Mammary epithelial cell (primary cell): Measurements from ENCODE around the gene NLGN1.

ENCODE experiments used
- EZH2 ChIP-seq: IDR thresholded peaks from 2 replicates; pipeline ENCODE4 v1.6.1; 2012; ENCODE audit warnings: low read length, inconsistent platforms, borderline replicate concordance
- TF ChIP-seq, protein P1 (sequence below), 2 donors: IDR thresholded peaks in 1 of 2; conservative IDR thresholded peaks in 1 of 2; 2 replicates each; pipeline ENCODE4 v1.5.1; 2011 to 2012; ENCODE audit warnings: inconsistent platforms in 2 of 2, low read length in 2 of 2, mild to moderate bottlenecking in 2 of 2, control low read depth in 1 of 2, low read depth in 1 of 2; ENCODE audit not compliant: insufficient read depth in 1 of 2; ENCODE audit errors: extremely low read depth in 1 of 2

DNA sequence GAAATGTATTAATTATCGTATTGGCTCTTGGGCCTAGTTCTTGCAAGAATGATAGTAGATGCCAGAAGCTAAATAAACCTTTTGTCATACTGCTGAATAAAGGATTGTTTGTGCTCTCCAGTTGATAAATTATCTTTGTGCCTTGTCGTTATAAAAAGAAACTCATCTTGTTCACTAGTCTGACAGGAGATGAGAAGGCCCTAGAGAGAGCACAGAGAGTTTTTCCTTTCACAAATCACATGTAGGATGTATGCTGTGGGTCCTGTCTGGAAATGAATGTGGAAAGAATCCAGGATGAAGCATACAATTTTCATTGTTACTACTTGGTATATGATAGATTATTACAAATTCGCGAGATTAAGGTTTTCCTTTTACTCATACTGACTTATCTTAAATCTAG, 113.0 kb downstream of the NLGN1 start:
- TF ChIP-seq, protein P1, sequence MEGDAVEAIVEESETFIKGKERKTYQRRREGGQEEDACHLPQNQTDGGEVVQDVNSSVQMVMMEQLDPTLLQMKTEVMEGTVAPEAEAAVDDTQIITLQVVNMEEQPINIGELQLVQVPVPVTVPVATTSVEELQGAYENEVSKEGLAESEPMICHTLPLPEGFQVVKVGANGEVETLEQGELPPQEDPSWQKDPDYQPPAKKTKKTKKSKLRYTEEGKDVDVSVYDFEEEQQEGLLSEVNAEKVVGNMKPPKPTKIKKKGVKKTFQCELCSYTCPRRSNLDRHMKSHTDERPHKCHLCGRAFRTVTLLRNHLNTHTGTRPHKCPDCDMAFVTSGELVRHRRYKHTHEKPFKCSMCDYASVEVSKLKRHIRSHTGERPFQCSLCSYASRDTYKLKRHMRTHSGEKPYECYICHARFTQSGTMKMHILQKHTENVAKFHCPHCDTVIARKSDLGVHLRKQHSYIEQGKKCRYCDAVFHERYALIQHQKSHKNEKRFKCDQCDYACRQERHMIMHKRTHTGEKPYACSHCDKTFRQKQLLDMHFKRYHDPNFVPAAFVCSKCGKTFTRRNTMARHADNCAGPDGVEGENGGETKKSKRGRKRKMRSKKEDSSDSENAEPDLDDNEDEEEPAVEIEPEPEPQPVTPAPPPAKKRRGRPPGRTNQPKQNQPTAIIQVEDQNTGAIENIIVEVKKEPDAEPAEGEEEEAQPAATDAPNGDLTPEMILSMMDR (conservative IDR thresholded peaks at IDR 0.05 in 1 of 2, IDR thresholded peaks at IDR 0.05 in 1 of 2; ENCODE audit: extremely low read depth in 1 of 2, insufficient read depth in 1 of 2, low read depth in 1 of 2, low read length in 2 of 2) = no peak
- no peak for TF ChIP-seq EZH2
